GM21381 (cell line): ENCODE results near the gene PATJ.
"Not testable (repeated sequence)": the region's sequence is repeated elsewhere in the genome, so short reads cannot be mapped to it uniquely, and the experiment has no call there.

ENCODE experiments used
- ATAC-seq: cut with Tn5 transposase; IDR thresholded peaks from one replicate; pipeline ENCODE4 v1.9.1; 2021; ENCODE audit warnings: mild to moderate bottlenecking, moderate library complexity; ENCODE audit not compliant: unreplicated experiment

PATJ gene

DNA sequence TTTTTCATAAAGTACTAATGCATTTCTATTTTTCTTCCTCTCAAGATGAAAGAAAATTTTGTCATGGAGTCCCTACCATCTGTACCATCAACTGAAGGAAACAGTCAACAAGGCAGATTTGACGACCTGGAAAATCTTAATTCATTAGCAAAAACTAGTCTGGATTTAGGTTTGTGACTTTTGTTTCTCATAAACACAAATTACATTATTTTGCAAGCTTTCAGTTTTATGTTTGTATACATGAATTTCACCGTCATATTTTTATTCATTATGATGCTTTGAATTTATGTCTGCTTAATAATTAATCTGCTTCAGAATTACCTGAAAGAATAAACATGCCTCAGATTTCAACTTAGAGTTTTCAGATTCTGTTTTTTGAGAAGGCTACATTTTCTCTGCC is 132.9 kb downstream of the PATJ start:
- ATAC-seq = no peak

DNA sequence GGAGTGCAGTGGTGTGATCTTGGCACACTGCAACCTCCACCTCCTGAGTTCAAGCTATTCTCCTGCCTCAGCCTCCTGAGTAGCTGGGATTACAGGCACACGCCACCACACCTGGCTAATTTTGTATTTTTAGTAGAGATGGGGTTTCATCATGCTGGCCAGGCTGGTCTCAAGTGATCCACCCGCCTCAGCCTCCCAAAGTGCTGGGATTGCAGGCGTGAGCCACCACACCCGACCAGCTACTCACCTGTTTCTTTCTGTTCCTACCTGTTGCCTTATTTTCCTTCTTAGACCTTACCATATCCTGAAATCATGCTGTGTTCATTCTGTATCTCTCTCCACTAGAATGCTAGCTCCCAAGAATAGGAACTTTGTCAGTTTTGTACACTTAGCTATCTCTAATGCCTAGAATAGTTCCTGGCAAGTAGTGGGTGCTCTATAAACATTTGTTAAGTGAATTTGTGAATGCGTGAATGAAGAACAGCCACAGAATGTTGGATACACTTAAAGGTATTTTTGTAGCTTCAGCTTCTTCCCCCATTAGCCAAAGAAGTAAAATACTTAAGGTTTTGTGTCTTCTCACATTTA is 137.7 kb downstream of the PATJ start:
- ATAC-seq = not testable (repeated sequence)

DNA sequence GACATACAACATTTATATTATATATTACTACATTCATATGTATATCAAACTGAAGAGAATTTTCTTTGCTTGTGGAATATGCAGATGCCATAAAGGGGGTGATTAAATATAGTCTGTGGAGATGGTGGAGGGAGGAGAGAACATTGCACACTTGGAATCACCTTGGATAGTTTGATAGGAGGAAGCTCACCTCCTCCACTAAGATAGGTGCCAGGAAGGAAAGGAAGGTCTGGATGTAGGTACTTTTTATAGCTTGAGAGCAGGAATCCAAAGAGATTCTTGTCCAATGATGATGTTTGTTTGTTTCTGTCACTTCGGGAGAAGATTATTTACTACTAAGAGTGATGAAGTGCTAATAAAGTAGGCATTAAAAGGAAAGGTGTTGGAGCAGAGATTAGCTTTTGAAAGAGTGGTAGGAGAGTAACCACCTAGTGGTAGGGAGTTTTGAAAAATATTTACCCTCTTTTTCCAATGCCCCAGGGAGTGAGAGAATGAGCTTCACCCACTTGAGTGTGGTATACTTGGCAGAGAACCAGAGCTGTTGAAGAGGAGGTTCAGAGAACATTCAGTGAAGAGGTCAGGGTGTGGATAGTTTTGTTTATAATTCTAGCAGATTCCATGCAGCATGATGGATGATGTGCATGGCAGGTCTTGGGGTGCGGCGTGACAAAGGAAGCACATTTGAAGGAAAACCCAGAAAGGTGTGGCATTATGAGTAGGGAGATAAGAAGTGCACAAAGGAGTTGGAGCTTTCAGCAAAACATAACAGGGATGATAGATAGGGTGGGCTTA is 145.0 kb downstream of the PATJ start:
- ATAC-seq = no peak

DNA sequence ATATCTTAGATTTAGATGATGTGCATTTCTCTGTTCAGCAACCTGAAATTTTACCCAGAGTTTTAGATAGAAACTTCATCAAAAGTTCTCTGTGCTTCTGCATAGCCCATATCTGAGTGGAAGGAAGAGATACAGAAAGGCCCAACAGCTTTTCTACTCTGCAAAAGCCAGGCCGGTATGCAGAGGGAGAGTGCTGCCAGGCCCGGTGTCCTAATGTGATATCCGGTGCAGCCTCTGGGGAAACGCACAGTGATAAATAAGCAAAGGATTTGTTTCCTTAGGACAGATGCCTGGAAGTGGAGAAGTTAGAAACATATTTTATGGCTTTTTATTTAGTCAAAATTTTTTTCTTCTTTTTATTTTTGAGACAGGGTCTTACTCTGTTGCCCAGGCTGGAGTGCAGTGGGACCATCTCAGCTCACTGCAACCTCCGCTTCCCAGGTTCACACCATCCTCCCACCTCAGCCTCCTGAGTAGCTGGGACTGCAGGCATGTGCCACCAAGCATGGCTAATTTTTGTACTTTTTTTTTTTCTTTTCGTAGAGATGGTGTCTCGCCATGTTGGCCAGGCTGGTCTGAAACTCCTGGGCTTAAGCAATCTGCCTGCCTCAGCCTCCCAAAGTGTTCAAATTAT is 145.8 kb downstream of the PATJ start:
- ATAC-seq = no peak

DNA sequence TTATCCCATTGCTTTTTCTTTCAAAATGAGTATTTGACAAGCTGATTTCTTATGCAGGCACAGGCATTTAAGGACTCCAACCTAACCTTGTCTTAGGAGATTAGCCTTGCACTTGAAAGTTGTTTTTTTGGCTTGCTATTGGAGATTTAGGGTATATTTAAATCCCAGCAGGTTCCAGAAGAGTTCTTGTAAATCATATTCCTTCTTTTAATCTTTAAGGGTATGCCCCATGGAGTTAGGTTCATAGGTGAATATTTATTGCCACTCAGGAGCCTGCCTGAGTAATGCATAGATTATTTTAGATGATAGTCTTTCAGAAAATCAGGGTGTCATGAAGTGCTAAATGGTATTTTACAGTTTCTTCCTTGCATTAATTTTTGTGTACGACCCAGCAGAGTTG is 146.5 kb downstream of the PATJ start:
- no peak for ATAC-seq

DNA sequence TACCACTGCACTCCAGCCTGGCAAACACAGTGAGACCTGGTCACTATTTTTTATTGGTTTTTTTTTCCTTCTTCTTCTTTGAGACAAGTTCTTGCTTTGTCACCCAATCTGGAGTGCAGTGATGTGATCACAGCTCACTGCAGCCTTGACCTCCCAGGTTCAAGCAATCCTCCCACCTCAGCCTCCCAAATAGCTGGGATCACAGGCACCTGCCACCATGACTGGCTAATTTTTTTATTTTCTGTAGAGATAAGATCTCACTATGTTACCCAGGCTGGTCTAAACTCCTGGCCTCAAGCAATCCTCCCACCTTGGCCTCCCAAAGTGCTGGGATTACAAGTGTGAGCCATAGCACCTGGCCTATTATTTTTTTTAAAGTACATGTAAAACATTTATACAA is 148.2 kb downstream of the PATJ start:
- ATAC-seq = not testable (repeated sequence)

DNA sequence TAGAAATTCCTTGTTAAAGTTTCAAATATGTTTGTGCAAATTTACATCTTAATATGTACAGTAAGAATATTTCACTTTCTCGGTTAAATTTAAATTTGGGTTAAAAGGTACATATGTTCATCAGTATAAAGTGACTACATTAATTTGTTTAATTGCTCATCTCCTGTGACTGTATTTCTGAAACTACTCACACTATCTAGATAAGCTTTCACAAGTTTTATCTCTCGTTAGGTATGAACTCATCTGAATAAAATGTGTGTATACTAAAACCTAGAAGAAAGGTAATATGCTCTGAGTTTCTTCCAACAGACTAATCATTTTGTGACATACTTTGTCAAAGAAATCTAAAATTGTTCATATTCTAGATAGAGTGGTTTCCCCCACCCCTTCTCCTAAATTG is 150.7 kb downstream of the PATJ start:
- no peak for ATAC-seq

DNA sequence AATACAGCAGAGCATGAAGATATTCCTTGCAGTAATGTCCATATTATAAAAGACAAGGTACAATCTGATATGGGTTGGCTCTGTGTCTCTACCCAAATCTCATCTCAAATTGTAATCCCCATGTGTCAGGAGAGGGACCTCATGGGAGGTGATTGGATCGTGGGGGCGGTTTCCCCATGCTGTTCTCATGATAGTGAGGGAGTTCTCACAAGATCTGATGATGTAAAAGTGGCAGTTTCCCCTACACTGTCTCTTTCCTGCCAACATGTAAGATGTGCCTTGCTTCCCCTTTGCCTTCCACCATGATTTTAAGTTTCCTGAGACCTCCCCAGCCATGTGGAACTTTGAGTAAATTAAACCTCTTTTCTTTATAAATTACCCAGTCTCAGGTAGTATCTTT is 152.0 kb downstream of the PATJ start:
- ATAC-seq = not testable (repeated sequence)

- ATAC-seq = no peak
Measured at GRCh38 chr1:61895175-61895574, 152.9 kb downstream of the PATJ start.

DNA sequence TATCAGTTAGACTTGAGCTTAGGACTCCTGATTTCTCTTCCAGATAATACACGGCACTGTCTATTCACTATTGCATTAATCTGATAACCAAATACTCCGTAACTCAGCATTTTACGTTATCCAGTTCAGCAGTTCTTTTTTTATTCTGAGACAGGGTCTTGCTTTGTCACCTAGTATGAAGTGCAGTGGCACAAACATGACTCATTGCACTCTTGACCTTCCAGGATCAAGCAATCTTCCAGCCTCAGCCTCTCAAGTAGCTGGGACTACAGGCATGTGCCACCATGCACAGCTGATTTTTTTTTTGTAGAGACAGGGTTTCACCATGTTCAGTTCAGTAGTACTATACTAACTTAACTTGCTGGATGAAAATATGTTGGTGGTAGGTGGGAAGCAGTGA is 156.4 kb downstream of the PATJ start:
- no peak for ATAC-seq

DNA sequence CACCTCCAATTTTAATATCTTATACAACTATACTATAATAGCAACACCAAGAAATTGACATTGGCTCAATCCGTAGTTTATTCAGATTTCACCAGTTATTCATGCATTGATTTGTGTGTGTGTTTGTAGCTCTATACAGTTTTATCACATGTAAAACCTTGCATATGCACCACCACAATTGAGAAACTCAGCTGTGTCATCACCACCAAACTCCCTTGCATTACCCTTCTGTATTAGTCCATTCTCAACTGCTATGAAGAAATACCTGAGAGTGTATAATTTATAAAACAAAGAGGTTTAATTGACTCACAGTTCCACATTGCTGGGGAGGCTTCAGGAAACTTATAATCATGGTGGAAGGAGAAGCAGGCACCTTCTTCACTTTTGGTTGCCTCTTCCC is 162.1 kb downstream of the PATJ start:
- no peak for ATAC-seq

GRCh38 chr1:61907102-61907501 is 164.8 kb downstream of the PATJ start:
- ATAC-seq = no peak

- ATAC-seq = no peak
Measured at GRCh38 chr1:61910035-61910434, 167.8 kb downstream of the PATJ start.

DNA sequence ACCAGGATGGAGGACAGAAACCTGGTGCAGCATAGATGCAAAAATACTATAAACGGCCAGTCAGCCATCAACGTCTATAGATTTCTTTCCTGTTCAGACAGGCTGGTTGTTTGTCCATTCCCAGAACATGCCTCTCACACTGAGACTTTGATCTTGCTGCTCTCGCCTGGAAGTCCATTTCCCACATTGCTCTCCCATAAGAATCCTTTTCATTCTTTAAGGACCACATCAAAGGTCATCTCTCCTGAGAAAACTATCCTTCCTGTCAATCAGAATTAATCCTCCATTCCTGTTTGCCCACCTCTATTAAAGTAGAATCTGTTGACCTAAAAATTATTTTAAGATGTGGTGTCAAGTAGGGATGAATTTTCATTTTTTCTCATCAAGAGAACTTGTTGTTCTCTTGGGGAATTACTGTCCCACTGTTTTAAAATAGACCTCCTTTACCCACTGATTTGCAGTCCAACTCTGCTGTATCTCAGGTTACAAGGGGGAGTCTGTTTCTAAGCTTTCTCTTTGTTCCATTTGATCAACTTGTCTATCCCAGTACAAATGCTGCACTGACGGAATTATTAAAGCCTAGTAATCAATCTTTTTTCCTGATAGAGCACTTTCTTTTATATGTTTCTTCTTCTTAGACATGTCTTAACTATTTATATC is 172.7 kb downstream of the PATJ start:
- ATAC-seq = no peak

DNA sequence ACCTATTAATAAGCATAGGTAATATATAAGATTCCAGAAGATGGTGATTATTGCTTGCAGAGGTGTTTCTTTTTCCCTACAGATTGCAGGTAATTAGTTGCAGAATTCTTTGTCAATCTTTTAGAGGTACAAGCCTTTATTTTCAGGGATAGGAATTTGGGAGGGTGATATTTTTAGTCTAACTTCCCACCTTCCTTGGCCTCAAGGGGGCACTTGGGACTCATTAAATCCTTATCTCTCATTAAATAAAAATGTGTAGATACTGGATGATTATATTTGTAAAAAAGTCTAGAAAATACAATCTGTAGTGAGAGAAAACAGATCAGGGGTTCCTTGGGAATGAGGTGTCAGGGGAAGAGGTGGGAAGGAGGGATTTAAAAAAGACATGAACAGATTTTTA is 179.2 kb downstream of the PATJ start:
- no peak for ATAC-seq

- no peak for ATAC-seq
Measured at GRCh38 chr1:61922950-61923480, 180.7 kb downstream of the PATJ start.

DNA sequence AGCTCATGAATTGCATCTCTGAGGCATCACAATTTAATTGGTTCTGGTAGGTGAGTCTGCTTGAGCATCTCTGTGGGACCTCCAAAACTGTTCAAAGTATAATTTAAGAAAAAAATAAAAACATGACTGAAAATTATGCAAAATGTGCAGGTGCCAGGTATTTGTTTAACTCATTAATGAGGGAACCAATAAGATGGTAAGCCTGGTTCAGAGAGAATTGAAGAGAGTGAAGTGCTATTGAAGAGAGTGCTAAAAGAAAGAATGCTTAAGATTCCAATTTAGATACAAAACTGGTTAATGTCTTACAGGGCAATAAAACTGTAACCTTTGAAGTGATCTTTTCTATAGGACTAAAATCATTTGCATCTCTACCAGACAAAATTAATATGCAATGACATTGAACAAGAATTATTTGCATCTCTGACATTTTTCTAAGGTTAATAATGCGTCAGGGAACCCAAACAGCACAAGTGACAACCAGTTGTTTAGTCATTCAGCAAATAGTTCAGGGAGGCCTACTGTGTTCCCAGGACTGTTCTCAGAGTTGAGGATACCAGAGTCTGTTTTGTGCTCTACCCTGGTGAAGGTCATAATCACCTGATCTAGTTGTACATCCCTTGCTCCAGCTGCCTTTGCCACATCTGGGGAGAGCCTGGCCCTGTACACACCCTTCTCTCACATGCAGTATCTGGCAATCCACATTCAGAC is 183.5 kb downstream of the PATJ start:
- ATAC-seq = no peak

DNA sequence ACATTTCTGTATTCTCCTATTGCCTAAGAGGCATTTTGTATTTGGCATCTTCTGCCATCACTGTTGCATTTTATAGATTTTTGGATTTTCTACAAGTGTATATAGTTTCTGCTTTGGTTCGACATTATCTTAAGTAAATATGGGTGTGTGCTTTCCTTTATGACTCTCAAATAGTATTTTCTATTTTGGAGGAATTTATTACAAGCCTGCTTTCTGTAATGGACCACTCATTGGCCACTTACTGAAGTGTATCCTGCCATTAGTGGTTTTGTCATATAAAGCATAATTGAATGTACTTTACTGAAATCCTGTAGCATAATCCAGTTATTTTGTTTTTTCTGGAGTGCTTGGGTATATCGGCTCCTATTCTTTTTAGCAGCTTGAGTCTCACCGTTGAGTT is 184.3 kb downstream of the PATJ start:
- ATAC-seq = no peak

DNA sequence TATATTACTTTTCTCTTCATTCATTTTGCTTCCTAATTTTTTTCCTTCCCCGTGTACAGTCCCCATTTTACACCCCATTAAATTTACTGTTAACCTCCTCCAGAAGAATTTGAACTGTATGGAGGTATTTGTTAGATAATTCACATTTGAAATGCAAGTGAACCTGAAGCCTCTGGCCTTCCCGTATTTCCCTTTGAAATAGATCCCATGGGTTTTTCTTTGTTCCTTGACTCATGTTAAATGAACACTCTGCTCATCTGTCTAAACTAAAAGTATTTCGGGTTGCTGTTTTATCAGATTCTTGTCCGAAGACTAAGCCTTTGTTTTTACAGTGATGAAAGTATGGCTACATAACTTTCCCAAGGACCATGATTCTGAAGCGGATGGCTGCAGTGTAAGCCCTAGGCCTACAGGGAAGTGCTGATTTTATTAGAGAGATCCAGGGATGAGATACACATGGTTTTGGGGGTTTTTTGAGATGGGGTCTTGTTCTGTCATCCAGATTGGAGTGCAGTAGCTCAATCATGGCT is 187.9 kb downstream of the PATJ start:
- no peak for ATAC-seq

DNA sequence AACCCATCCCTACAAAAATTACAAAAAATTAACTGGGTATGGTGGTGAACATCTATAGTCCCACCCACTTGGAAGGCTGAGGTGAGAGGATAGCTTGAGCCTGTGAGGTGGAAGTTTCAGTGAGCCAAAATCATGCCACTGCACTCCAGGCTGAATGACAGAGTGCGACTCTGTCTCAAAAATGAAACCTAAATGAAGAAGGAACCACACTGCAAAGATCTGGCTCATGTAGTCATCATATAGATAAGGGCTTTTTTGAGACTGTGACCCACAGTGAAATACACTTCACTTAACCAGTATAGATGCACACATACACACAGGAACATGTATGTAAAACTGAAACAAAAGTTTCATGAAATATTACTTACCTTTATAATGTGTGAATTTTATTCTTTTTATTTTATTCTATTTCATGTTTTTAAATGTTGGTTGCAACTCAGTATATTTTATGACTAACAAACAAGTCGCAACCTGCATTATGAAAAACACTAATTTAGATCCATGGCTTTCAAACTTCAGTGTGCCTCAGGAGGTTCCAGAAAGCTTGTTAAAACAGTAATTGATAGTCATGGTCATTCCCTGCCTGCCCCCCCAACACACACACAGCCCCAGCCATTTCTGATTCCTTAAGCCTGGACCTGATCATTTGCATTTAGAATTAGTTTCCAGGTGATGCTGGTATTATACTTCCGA is 189.5 kb downstream of the PATJ start:
- ATAC-seq = no peak
